H9 (cell line): ENCODE measurements around the gene ULK4. TPM values are rescaled to one million over a fixed set of nuclear protein-coding genes. Genes with fewer than 3 reads are reported as not detected.

Experiments
- DNase-seq: peaks from one replicate; pipeline ENCODE4 v3.0.0-alpha.2; 2017
- H2AFZ ChIP-seq: one replicate; pipeline ENCODE4 v1.6.1; 2013; ENCODE audit warnings: mild to moderate bottlenecking, low read length, control low read depth, moderate library complexity
- H2AK5ac ChIP-seq: 2 replicates; pipeline ENCODE4 v1.6.1; 2013; ENCODE audit warnings: low read length, control low read depth, mixed read lengths; ENCODE audit not compliant: insufficient read length
- H2BK120ac ChIP-seq: one replicate; pipeline ENCODE4 v1.6.1; 2013; ENCODE audit warnings: low read depth, mild to moderate bottlenecking, low read length, control low read depth, inconsistent platforms; ENCODE audit not compliant: poor library complexity, severe bottlenecking
- H2BK12ac ChIP-seq: 2 replicates; pipeline ENCODE4 v1.6.1; 2013; ENCODE audit warnings: low read length, control low read depth, mixed read lengths, low read depth; ENCODE audit not compliant: insufficient read length
- H2BK15ac ChIP-seq: 2 replicates; pipeline ENCODE4 v1.6.1; 2013; ENCODE audit warnings: low read depth, low read length, control low read depth
- H2BK20ac ChIP-seq: one replicate; pipeline ENCODE4 v1.6.1; 2013; ENCODE audit warnings: low read depth, mild to moderate bottlenecking, low read length, control low read depth, inconsistent platforms; ENCODE audit not compliant: poor library complexity, severe bottlenecking
- H2BK5ac ChIP-seq: 2 replicates; pipeline ENCODE4 v1.6.1; 2013; ENCODE audit warnings: low read length, control low read depth, mixed read lengths; ENCODE audit not compliant: insufficient read length
- H3K14ac ChIP-seq: 2 replicates; pipeline ENCODE4 v1.6.1; 2013; ENCODE audit warnings: low read length, control low read depth; ENCODE audit not compliant: insufficient read depth
- H3K18ac ChIP-seq: 2 replicates; pipeline ENCODE4 v1.6.1; 2013; ENCODE audit warnings: low read depth, mild to moderate bottlenecking, mixed read lengths, low read length, control low read depth; ENCODE audit not compliant: insufficient read length
- H3K23ac ChIP-seq: 2 replicates; pipeline ENCODE4 v1.6.1; 2013; ENCODE audit warnings: low read length, control low read depth, mixed read lengths, low read depth; ENCODE audit not compliant: insufficient read length
- H3K23me2 ChIP-seq: 2 replicates; pipeline ENCODE4 v1.6.1; 2013; ENCODE audit warnings: low read depth, mild to moderate bottlenecking, mixed read lengths, low read length, control low read depth; ENCODE audit not compliant: insufficient read length, poor library complexity, severe bottlenecking
- H3K27ac ChIP-seq: 2 replicates; pipeline ENCODE4 v1.5.1; 2013; ENCODE audit warnings: low read length, control low read depth, mixed read lengths, low read depth; ENCODE audit not compliant: insufficient read length
- H3K27me3 ChIP-seq: 2 replicates; pipeline ENCODE4 v1.6.1; 2013; ENCODE audit warnings: low read length, control low read depth, inconsistent platforms; ENCODE audit not compliant: insufficient read depth
- H3K4ac ChIP-seq: 2 replicates; pipeline ENCODE4 v1.6.1; 2013; ENCODE audit warnings: low read depth, mild to moderate bottlenecking, control low read depth, inconsistent platforms, low read length, moderate library complexity
- H3K4me1 ChIP-seq: 2 replicates; pipeline ENCODE4 v1.6.1; 2013; ENCODE audit warnings: low read length, control low read depth, inconsistent platforms; ENCODE audit not compliant: insufficient read depth
- H3K4me2 ChIP-seq: 2 replicates; pipeline ENCODE4 v1.6.1; 2013; ENCODE audit warnings: low read length, control low read depth, mixed read lengths; ENCODE audit not compliant: insufficient read length, insufficient read depth
- H3K56ac ChIP-seq: 2 replicates; pipeline ENCODE4 v1.6.1; 2013; ENCODE audit warnings: low read depth, mild to moderate bottlenecking, mixed read lengths, low read length, control low read depth; ENCODE audit not compliant: insufficient read length
- H3K79me1 ChIP-seq: 2 replicates; pipeline ENCODE4 v1.6.1; 2013; ENCODE audit warnings: low read depth, mild to moderate bottlenecking, moderate library complexity, low read length, control low read depth, inconsistent platforms; ENCODE audit not compliant: insufficient read depth, poor library complexity, severe bottlenecking
- H3K79me2 ChIP-seq: 2 replicates; pipeline ENCODE4 v1.6.1; 2013; ENCODE audit warnings: low read length, control low read depth, inconsistent platforms; ENCODE audit not compliant: insufficient read depth
- H3K9ac ChIP-seq: 2 replicates; pipeline ENCODE4 v1.6.1; 2013; ENCODE audit warnings: low read length, control low read depth, mixed read lengths; ENCODE audit not compliant: insufficient read length; ENCODE audit errors: extremely low read depth
- H3K9me3 ChIP-seq: one replicate; pipeline ENCODE4 v1.6.1; 2013; ENCODE audit warnings: low read depth, low read length, inconsistent platforms; ENCODE audit not compliant: control insufficient read depth
- H3T11ph ChIP-seq: one replicate; pipeline ENCODE4 v1.6.1; 2013; ENCODE audit warnings: mild to moderate bottlenecking, low read length, control low read depth, inconsistent platforms
- H4K20me1 ChIP-seq: one replicate; pipeline ENCODE4 v1.6.1; 2013; ENCODE audit not compliant: control insufficient read depth, insufficient read length, insufficient read depth
- H4K5ac ChIP-seq: 2 replicates; pipeline ENCODE4 v1.6.1; 2013; ENCODE audit warnings: low read depth, mild to moderate bottlenecking, mixed read lengths, low read length, control low read depth; ENCODE audit not compliant: insufficient read length
- H4K8ac ChIP-seq: replicated peaks from 2 replicates; pipeline ENCODE4 v1.6.1; 2013; ENCODE audit warnings: low read length, control low read depth, mixed read lengths, low read depth; ENCODE audit not compliant: insufficient read length
- H4K91ac ChIP-seq: 2 replicates; pipeline ENCODE4 v1.6.1; 2013; ENCODE audit warnings: low read depth, mild to moderate bottlenecking, moderate library complexity, mixed read lengths, low read length, control low read depth; ENCODE audit not compliant: insufficient read length
- H3K27ac Mint-ChIP-seq, 3 experiments: 2 replicates in 2 of 3; 3 replicates in 1 of 3; pipeline ENCODE4 v1.8.0; 2020 to 2021; ENCODE audit warnings: mixed read lengths in 3 of 3, mild to moderate bottlenecking in 1 of 3, moderate library complexity in 1 of 3
- H3K27me3 Mint-ChIP-seq: 2 replicates; pipeline ENCODE4 v1.8.0; 2021; ENCODE audit warnings: low read depth, mild to moderate bottlenecking, moderate library complexity, mixed read lengths
- H3K36me3 Mint-ChIP-seq, 3 experiments: 2 replicates in 2 of 3; 3 replicates in 1 of 3; pipeline ENCODE4 v1.8.0; 2020 to 2021; ENCODE audit warnings: low read depth in 3 of 3, mixed read lengths in 3 of 3; ENCODE audit not compliant: insufficient read depth in 1 of 3
- H3K4me1 Mint-ChIP-seq, 2 experiments: 2 replicates each; pipeline ENCODE4 v1.8.0; 2020; ENCODE audit warnings: mixed read lengths in 2 of 2
- H3K4me3 Mint-ChIP-seq, 2 experiments: 2 replicates in 1 of 2; 3 replicates in 1 of 2; pipeline ENCODE4 v1.8.0; 2020 to 2021; ENCODE audit warnings: mild to moderate bottlenecking in 2 of 2, mixed read lengths in 2 of 2, moderate library complexity in 1 of 2
- H3K9me3 Mint-ChIP-seq, 2 experiments: 2 replicates in 1 of 2; 3 replicates in 1 of 2; pipeline ENCODE4 v1.8.0; 2020; ENCODE audit warnings: mild to moderate bottlenecking in 2 of 2, mixed read lengths in 2 of 2, moderate library complexity in 1 of 2
- CTCF ChIP-seq: fragments of 200-600 bp; sonication (generic); conservative IDR thresholded peaks from 3 replicates; pipeline ENCODE4 v1.8.0; 2021; ENCODE audit warnings: antibody characterized with exemption, mild to moderate bottlenecking
- WGBS: extraction: QIAGEN DNeasy Blood & Tissue Kit; methylation state at CpG from one replicate; pipeline ENCODE4 v1.1.7; 2013; ENCODE audit warnings: missing lambda C conversion rate, low lambda C conversion rate, mixed read lengths; ENCODE audit not compliant: insufficient read length; ENCODE audit errors: extremely low coverage; 5-methylcytosine and 5-hydroxymethylcytosine counted together
- total RNA-seq: library from RNA; stranded (reverse); gene quantifications from 2 replicates; pipeline ENCODE4 v1.2.1, GENCODE V29; 2021

ULK4 gene
- total RNA-seq, 1 experiment from 2014 or later, result 12.9 TPM

DNA sequence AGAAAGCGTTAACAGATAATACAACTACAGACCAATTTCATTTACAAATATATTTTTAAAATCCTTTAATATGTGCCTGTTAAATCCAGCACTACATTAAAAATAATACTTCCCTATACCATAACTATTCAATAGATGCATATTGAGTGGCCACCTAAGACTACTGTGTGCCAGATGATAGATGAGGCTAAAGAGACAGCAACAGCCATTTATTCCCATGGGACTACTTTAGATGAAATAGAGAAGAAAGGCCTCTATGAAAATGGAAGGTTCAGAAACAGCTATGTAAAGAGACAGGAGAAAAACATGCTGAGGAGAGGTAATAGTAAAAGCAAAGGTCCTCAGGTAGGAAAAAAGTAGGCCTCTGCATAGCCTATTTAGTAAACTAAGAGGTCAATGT lies 358.1 kb downstream of the ULK4 start:
- no peak overlapping the region for H4K5ac ChIP-seq
- H2BK15ac ChIP-seq, result no peak overlapping the region
- H4K8ac ChIP-seq, result no peak overlapping the region
- H3K23ac ChIP-seq, result no peak overlapping the region
- DNase-seq, result no peak
- no peak for TF ChIP-seq CTCF
- H2BK12ac ChIP-seq, result no peak overlapping the region
- H3K4me2 ChIP-seq, result no peak overlapping the region
- no peaks in the 10 kb centered on the region for H3K79me1 ChIP-seq
- H2BK120ac ChIP-seq, result no peak overlapping the region
- H2AK5ac ChIP-seq, result no peak overlapping the region
- H2AFZ ChIP-seq, result no peak overlapping the region
- no peaks in the 10 kb centered on the region for H3K4me1 ChIP-seq
- H2BK20ac ChIP-seq, result no peak overlapping the region
- no peaks in the 10 kb centered on the region for H3K79me2 ChIP-seq
- no peak overlapping the region for H3K27ac ChIP-seq
- H3K9ac ChIP-seq, result no peak overlapping the region
- no peaks in the 10 kb centered on the region for H4K20me1 ChIP-seq
- Mint-ChIP-seq H3K27me3 (no peaks in the 10 kb centered on the region), H3K9me3 (no peaks in the 10 kb centered on the region), H3K36me3 (no peaks in the 10 kb centered on the region), H3K4me1 (no peaks in the 10 kb centered on the region), H3K4me3 (no peak overlapping the region), H3K27ac (no peak overlapping the region)
- no peak overlapping the region for H3K14ac ChIP-seq
- no peak overlapping the region for H3K4ac ChIP-seq
- no peak overlapping the region for H2BK5ac ChIP-seq
- H3K9me3 ChIP-seq, result no peaks in the 10 kb centered on the region
- no peak overlapping the region for H3K56ac ChIP-seq
- H3T11ph ChIP-seq, result no peak overlapping the region
- WGBS, result no CpG with 5 or more reads among the region's 1 CpG
- no peak overlapping the region for H4K91ac ChIP-seq
- no peaks in the 10 kb centered on the region for H3K27me3 ChIP-seq
- no peak overlapping the region for H3K18ac ChIP-seq
- no peaks in the 10 kb centered on the region for H3K23me2 ChIP-seq
